ENCODE results near the gene HMGXB4. TPM values are rescaled to one million over a fixed set of nuclear protein-coding genes. Genes with fewer than 3 reads are reported as not detected.
A peak's percentile ranks its signal among the peaks of the same experiment; 100 is the strongest.

HMGXB4 gene
- total RNA-seq, 2 experiments from 2014 or later: 41.4 to 44.1 TPM

DNA sequence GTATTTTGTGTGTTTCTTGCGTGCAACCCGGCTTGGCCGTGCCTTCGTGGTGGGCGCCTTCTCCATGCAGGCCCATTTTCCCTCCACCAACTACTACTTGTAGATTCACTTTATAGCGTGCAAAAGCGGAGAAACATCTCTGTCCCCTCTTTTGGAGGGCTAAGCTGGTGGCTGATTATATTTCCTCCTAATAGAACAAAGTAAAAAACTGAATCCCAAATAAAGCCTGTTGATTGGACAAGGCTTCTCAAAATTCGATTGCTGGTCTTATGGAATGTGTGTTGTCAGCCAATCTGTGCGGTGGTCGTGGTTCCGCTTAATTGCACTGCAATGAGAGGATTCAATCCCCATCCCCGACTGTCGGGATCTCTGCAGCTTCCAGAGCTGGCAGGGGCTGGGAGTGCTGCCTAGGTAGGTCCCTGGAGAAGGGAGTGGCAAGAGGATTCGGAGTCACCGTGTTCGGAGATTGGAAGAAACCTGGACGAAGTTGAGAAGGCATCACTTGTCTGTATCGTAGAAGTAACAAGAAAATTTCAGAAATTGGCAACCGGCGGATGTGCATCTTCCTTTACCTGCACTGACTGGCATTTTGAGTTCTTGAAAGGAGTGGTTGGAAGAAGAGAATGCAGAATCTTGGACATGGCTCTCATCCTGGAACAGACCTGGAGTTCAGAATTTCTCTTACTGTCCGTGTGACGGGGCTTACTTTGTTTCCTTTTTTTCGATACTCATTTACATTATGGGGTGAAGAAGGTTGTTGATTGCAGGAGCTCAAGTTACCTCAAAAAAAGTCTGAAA is 1.1 kb downstream of the HMGXB4 start:
- peaks cover 31% of the 10 kb centered on the region for H3K4me1 Mint-ChIP-seq (ENCODE audit: low read depth)
- peak overlapping the region; percentile 94 for H3K4me3 Mint-ChIP-seq
- H3K27ac Mint-ChIP-seq: peak overlapping the region; percentile 84
- no peak for ATAC-seq (ENCODE audit: poor library complexity)
- DNase-seq: peak in 2 of 14 experiments; percentile 6 to 24
- Histone ChIP-seq H3K9me3 (ENCODE audit: control insufficient read depth in 1 of 2, insufficient read depth in 1 of 2, low read length in 2 of 2) (no peaks in the 10 kb centered on the region), H3K4me1 (ENCODE audit: insufficient read depth, low read length) (peaks cover 14% of the 10 kb centered on the region), H3K36me3 (ENCODE audit: insufficient read depth, low read length) (peaks cover 13% of the 10 kb centered on the region), H3K27ac (ENCODE audit: low read depth in 1 of 2, low read length in 2 of 2) (no peak overlapping the region), H3K4me3 (ENCODE audit: low read length) (peak overlapping the region; percentile 72), H3K27me3 (ENCODE audit: control insufficient read depth in 1 of 2, insufficient read depth in 2 of 2, low read length in 2 of 2) (no peaks in the 10 kb centered on the region)
- intact Hi-C loops (cut with DNase I, micrococcal nuclease): loop anchor here (5.0 kb wide), 4 partner anchors 39 to 1519 kb away; partner anchors contain the start of genes IFT27 (in 1 of the 2) and TOM1 (in 1 of the 2)
- TF ChIP-seq, protein P1, sequence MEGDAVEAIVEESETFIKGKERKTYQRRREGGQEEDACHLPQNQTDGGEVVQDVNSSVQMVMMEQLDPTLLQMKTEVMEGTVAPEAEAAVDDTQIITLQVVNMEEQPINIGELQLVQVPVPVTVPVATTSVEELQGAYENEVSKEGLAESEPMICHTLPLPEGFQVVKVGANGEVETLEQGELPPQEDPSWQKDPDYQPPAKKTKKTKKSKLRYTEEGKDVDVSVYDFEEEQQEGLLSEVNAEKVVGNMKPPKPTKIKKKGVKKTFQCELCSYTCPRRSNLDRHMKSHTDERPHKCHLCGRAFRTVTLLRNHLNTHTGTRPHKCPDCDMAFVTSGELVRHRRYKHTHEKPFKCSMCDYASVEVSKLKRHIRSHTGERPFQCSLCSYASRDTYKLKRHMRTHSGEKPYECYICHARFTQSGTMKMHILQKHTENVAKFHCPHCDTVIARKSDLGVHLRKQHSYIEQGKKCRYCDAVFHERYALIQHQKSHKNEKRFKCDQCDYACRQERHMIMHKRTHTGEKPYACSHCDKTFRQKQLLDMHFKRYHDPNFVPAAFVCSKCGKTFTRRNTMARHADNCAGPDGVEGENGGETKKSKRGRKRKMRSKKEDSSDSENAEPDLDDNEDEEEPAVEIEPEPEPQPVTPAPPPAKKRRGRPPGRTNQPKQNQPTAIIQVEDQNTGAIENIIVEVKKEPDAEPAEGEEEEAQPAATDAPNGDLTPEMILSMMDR (IDR thresholded peaks at IDR 0.05): no peak
- H3K9me3 Mint-ChIP-seq: no peaks in the 10 kb centered on the region
- POLR2A ChIA-PET: interaction anchor here (0.6 to 2.4 kb wide), 9 partner anchors 9 to 92 kb away, joined by 3 to 66 read pairs (median 7); partner anchors contain the start of gene TOM1
- peaks cover 21% of the 10 kb centered on the region for H3K36me3 Mint-ChIP-seq (ENCODE audit: low read depth)
- H3K27me3 Mint-ChIP-seq: no peaks in the 10 kb centered on the region
- CTCF ChIA-PET: interaction anchor here (0.8 to 2.2 kb wide), 6 partner anchors 8 to 55 kb away, joined by 3 to 12 read pairs (median 4); partner anchors contain the start of gene TOM1

DNA sequence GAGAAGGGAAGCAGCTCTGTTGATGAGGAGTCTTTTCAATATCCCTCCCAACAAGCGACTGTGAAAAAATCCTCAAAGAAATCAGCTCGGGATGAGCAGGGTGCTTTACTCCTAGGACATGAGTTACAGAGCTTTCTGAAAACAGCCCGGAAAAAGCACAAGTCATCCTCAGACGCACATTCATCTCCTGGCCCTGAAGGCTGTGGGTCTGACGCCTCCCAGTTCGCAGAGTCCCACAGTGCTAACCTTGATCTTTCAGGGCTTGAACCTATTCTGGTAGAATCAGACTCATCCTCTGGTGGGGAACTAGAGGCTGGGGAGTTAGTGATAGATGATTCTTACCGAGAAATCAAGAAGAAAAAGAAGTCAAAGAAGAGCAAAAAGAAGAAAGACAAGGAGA is 7.7 kb downstream of the HMGXB4 start:
- TF ChIP-seq, protein P1 (IDR thresholded peaks at IDR 0.05): no peak
- Mint-ChIP-seq H3K27me3 (no peaks in the 10 kb centered on the region), H3K4me3 (no peak overlapping the region), H3K36me3 (ENCODE audit: low read depth) (peaks cover 82% of the 10 kb centered on the region), H3K9me3 (no peaks in the 10 kb centered on the region), H3K27ac (no peak overlapping the region), H3K4me1 (ENCODE audit: low read depth) (peaks cover 19% of the 10 kb centered on the region)
- Histone ChIP-seq H3K4me1 (ENCODE audit: insufficient read depth, low read length) (no peaks in the 10 kb centered on the region), H3K36me3 (ENCODE audit: insufficient read depth, low read length) (peaks cover 72% of the 10 kb centered on the region), H3K27me3 (ENCODE audit: control insufficient read depth in 1 of 2, insufficient read depth in 2 of 2, low read length in 2 of 2) (no peaks in the 10 kb centered on the region), H3K4me3 (ENCODE audit: low read length) (no peak overlapping the region), H3K27ac (ENCODE audit: low read depth in 1 of 2, low read length in 2 of 2) (no peak overlapping the region), H3K9me3 (ENCODE audit: control insufficient read depth in 1 of 2, insufficient read depth in 1 of 2, low read length in 2 of 2) (no peaks in the 10 kb centered on the region)
- ChIA-PET POLR2A (no interaction called here), CTCF (interaction anchor here (0.5 kb wide), 1 partner anchor 10 kb away, joined by 3 read pairs; no protein-coding TSS in a partner anchor)
- intact Hi-C loops (cut with DNase I, micrococcal nuclease): no loop called here
- ATAC-seq (ENCODE audit: poor library complexity): no peak
- DNase-seq: no peak

DNA sequence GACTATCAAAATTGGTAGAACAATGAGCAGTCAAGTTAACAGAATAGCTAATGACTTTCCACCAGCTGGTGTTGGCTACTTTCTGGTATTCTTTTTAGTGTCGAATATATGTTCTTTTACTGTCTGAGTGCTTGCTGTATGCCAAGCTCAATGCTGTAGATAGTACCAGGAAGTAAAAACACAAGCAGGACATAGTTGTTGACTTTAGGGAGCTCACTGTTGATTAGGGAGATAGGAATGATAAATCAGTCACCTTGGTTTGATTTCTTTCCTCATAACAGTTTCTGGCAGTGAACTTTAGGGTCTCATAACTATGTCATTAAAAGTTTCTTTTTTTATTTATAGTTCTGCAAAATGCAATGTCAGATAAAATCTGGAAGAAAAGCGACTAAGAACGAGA is 9.0 kb downstream of the HMGXB4 start:
- H3K4me1 Mint-ChIP-seq (ENCODE audit: low read depth): peaks cover 19% of the 10 kb centered on the region
- no peak overlapping the region for H3K4me3 Mint-ChIP-seq
- H3K27ac Mint-ChIP-seq: no peak overlapping the region
- Histone ChIP-seq H3K36me3 (ENCODE audit: insufficient read depth, low read length) (peaks cover 83% of the 10 kb centered on the region), H3K4me3 (ENCODE audit: low read length) (no peak overlapping the region), H3K27ac (ENCODE audit: low read depth in 1 of 2, low read length in 2 of 2) (no peak overlapping the region), H3K27me3 (ENCODE audit: control insufficient read depth in 1 of 2, insufficient read depth in 2 of 2, low read length in 2 of 2) (no peaks in the 10 kb centered on the region), H3K4me1 (ENCODE audit: insufficient read depth, low read length) (no peaks in the 10 kb centered on the region), H3K9me3 (ENCODE audit: control insufficient read depth in 1 of 2, insufficient read depth in 1 of 2, low read length in 2 of 2) (no peaks in the 10 kb centered on the region)
- DNase-seq (no peak), ATAC-seq (ENCODE audit: poor library complexity) (no peak)
- H3K36me3 Mint-ChIP-seq (ENCODE audit: low read depth): peaks cover 89% of the 10 kb centered on the region
- ChIA-PET POLR2A (interaction anchor here (2.9 kb wide), 1 partner anchor 8 kb away, joined by 17 read pairs; the partner anchor contains the start of gene HMGXB4), CTCF (interaction anchor here (1.4 kb wide), 1 partner anchor 9 kb away, joined by 4 read pairs; the partner anchor contains the start of gene HMGXB4)
- intact Hi-C loops (cut with DNase I, micrococcal nuclease): no loop called here
- no peaks in the 10 kb centered on the region for H3K9me3 Mint-ChIP-seq
- TF ChIP-seq, protein P1 (IDR thresholded peaks at IDR 0.05): no peak
- no peaks in the 10 kb centered on the region for H3K27me3 Mint-ChIP-seq
